GM10266 (cell line): Measurements from ENCODE around the gene PIK3AP1.

Source experiments
- DNase-seq: peaks from one replicate; pipeline ENCODE4 v3.0.0; 2012; ENCODE audit errors: extremely low spot score
- CTCF ChIP-seq: IDR thresholded peaks from 2 replicates; pipeline ENCODE4 v1.5.1; 2012; ENCODE audit warnings: mild to moderate bottlenecking, low read depth; ENCODE audit not compliant: control insufficient read depth, insufficient read depth; ENCODE audit errors: missing control alignments

Gene PIK3AP1

GRCh38 chr10:96570983-96571964 lies 149.0 kb downstream of the PIK3AP1 start:
- DNase-seq = no peak
- no peak for TF ChIP-seq CTCF

GRCh38 chr10:96570511-96570910 lies 149.8 kb downstream of the PIK3AP1 start:
- TF ChIP-seq CTCF = no peak
- no peak for DNase-seq

- DNase-seq = no peak
- no peak for TF ChIP-seq CTCF
These were observed 151.9 kb downstream of the PIK3AP1 start for GRCh38 chr10:96568402-96568801.

GRCh38 chr10:96565774-96566173 lies 154.5 kb downstream of the PIK3AP1 start:
- no peak for DNase-seq
- no peak for TF ChIP-seq CTCF

- no peak for TF ChIP-seq CTCF
- DNase-seq = no peak
These were observed 159.1 kb downstream of the PIK3AP1 start for GRCh38 chr10:96560966-96561887.

- TF ChIP-seq CTCF = no peak
- no peak for DNase-seq
These were observed 159.8 kb downstream of the PIK3AP1 start for GRCh38 chr10:96560489-96560888.
